IPS DF 6.9 (cell line): ENCODE measurements around the gene DCTN5.
A peak's percentile ranks its signal among the peaks of the same experiment; 100 is the strongest.

Experiments
- DNase-seq: peaks from one replicate; pipeline ENCODE4 v3.0.0-alpha.2; 2013; ENCODE audit warnings: low read depth, low spot score
- H3K27ac ChIP-seq: one replicate; pipeline ENCODE4 v1.5.1; 2013; ENCODE audit warnings: low read length, control low read depth
- H3K27me3 ChIP-seq: 2 replicates; pipeline ENCODE4 v1.6.1; 2013; ENCODE audit warnings: mild to moderate bottlenecking, low read length; ENCODE audit not compliant: control insufficient read depth, insufficient read depth
- H3K36me3 ChIP-seq: 2 replicates; pipeline ENCODE4 v1.6.1; 2013; ENCODE audit warnings: low read length; ENCODE audit not compliant: control insufficient read depth, insufficient read depth
- H3K4me1 ChIP-seq: 2 replicates; pipeline ENCODE4 v1.6.1; 2013; ENCODE audit warnings: low read length; ENCODE audit not compliant: control insufficient read depth, insufficient read depth
- H3K4me3 ChIP-seq: 2 replicates; pipeline ENCODE4 v1.5.1; 2013; ENCODE audit warnings: mild to moderate bottlenecking, low read length
- H3K9me3 ChIP-seq: 2 replicates; pipeline ENCODE4 v1.6.1; 2013; ENCODE audit warnings: low read length, inconsistent platforms; ENCODE audit not compliant: control insufficient read depth, insufficient read depth
- WGBS: extraction: QIAGEN DNeasy Blood & Tissue Kit; methylation state at CpG from one replicate; pipeline ENCODE4 v1.1.7; 2013; ENCODE audit warnings: mixed read lengths, missing lambda C conversion rate; ENCODE audit not compliant: insufficient read length, insufficient coverage; 5-methylcytosine and 5-hydroxymethylcytosine counted together

The DCTN5 gene

GRCh38 chr16:23651943-23652468 is 10.7 kb downstream of the DCTN5 start:
- WGBS = 100% methylated on average over 1 of the region's 4 CpGs
- H3K4me1 ChIP-seq = no peaks in the 10 kb centered on the region
- H3K36me3 ChIP-seq = no peaks in the 10 kb centered on the region
- no peaks in the 10 kb centered on the region for H3K9me3 ChIP-seq
- no peak overlapping the region for H3K27ac ChIP-seq
- no peak for DNase-seq
- H3K27me3 ChIP-seq = no peaks in the 10 kb centered on the region
- no peak overlapping the region for H3K4me3 ChIP-seq

GRCh38 chr16:23663918-23664317 is 22.7 kb downstream of the DCTN5 start:
- Histone ChIP-seq H3K4me1 (no peaks in the 10 kb centered on the region), H3K36me3 (peaks cover 10% of the 10 kb centered on the region), H3K27me3 (no peaks in the 10 kb centered on the region), H3K4me3 (no peak overlapping the region), H3K9me3 (no peaks in the 10 kb centered on the region), H3K27ac (no peak overlapping the region)
- DNase-seq = no peak
- no CpG with 5 or more reads among the region's 2 CpGs for WGBS

GRCh38 chr16:23666571-23667354 is 25.5 kb downstream of the DCTN5 start:
- DNase-seq = no peak
- Histone ChIP-seq H3K4me1 (no peaks in the 10 kb centered on the region), H3K9me3 (no peaks in the 10 kb centered on the region), H3K36me3 (peaks cover 10% of the 10 kb centered on the region), H3K4me3 (no peak overlapping the region), H3K27me3 (no peaks in the 10 kb centered on the region), H3K27ac (no peak overlapping the region)
- no CpG with 5 or more reads among the region's 7 CpGs for WGBS

- Histone ChIP-seq H3K4me3 (no peak overlapping the region), H3K4me1 (no peaks in the 10 kb centered on the region), H3K27ac (no peak overlapping the region), H3K36me3 (peaks cover 10% of the 10 kb centered on the region), H3K27me3 (no peaks in the 10 kb centered on the region), H3K9me3 (no peaks in the 10 kb centered on the region)
- no peak for DNase-seq
- WGBS = no CpG with 5 or more reads among the region's 6 CpGs
Measured at GRCh38 chr16:23667355-23667659, 26.0 kb downstream of the DCTN5 start.

GRCh38 chr16:23668225-23668624 is 27.0 kb downstream of the DCTN5 start:
- Histone ChIP-seq H3K27ac (no peak overlapping the region), H3K9me3 (no peaks in the 10 kb centered on the region), H3K4me1 (no peaks in the 10 kb centered on the region), H3K4me3 (no peak overlapping the region), H3K36me3 (peaks cover 8% of the 10 kb centered on the region), H3K27me3 (no peaks in the 10 kb centered on the region)
- no CpG with 5 or more reads among the region's 1 CpG for WGBS
- DNase-seq = no peak

GRCh38 chr16:23668873-23669272 is 27.6 kb downstream of the DCTN5 start:
- Histone ChIP-seq H3K9me3 (no peaks in the 10 kb centered on the region), H3K4me3 (no peak overlapping the region), H3K36me3 (peaks cover 8% of the 10 kb centered on the region), H3K4me1 (no peaks in the 10 kb centered on the region), H3K27me3 (no peaks in the 10 kb centered on the region), H3K27ac (no peak overlapping the region)
- no peak for DNase-seq
- WGBS = no CpG with 5 or more reads among the region's 4 CpGs

GRCh38 chr16:23670137-23670776 is 29.0 kb downstream of the DCTN5 start:
- H3K36me3 ChIP-seq = peaks cover 8% of the 10 kb centered on the region
- DNase-seq = no peak
- no peak overlapping the region for H3K27ac ChIP-seq
- H3K4me1 ChIP-seq = no peaks in the 10 kb centered on the region
- no peaks in the 10 kb centered on the region for H3K27me3 ChIP-seq
- no CpG with 5 or more reads among the region's 4 CpGs for WGBS
- H3K4me3 ChIP-seq = no peak overlapping the region
- H3K9me3 ChIP-seq = no peaks in the 10 kb centered on the region

- whole genome bisulfite sequencing = no CpG with 5 or more reads among the region's 8 CpGs
- H3K4me3 ChIP-seq = no peak overlapping the region
- no peaks in the 10 kb centered on the region for H3K36me3 ChIP-seq
- no peak for DNase-seq
- H3K27me3 ChIP-seq = no peaks in the 10 kb centered on the region
- H3K9me3 ChIP-seq = no peaks in the 10 kb centered on the region
- H3K4me1 ChIP-seq = no peaks in the 10 kb centered on the region
- H3K27ac ChIP-seq = no peak overlapping the region
Measured at GRCh38 chr16:23673971-23674614, 32.8 kb downstream of the DCTN5 start.

- Histone ChIP-seq H3K27ac (no peak overlapping the region), H3K27me3 (no peaks in the 10 kb centered on the region), H3K36me3 (no peaks in the 10 kb centered on the region; the same call in 1 of the 2 replicates), H3K4me3 (no peak overlapping the region), H3K9me3 (no peaks in the 10 kb centered on the region), H3K4me1 (no peaks in the 10 kb centered on the region; the same call in 1 of the 2 replicates)
- WGBS = no CpG with 5 or more reads among the region's 2 CpGs
- no peak for DNase-seq
Measured at GRCh38 chr16:23676924-23677480, 35.7 kb downstream of the DCTN5 start.

GRCh38 chr16:23678430-23679273 is 37.4 kb downstream of the DCTN5 start, which contains the start of gene PLK1:
TSS of gene PLK1 (plus strand) at chr16:23678889. CDS start at chr16:23678933, 44 bp downstream.
- no peaks in the 10 kb centered on the region; the same call in 1 of the 2 replicates for H3K4me1 ChIP-seq
- no peaks in the 10 kb centered on the region for H3K27me3 ChIP-seq
- H3K36me3 ChIP-seq = peaks cover 6% of the 10 kb centered on the region
- no peaks in the 10 kb centered on the region for H3K9me3 ChIP-seq
- no CpG with 5 or more reads among the region's 75 CpGs for WGBS
- peak; percentile 81 for DNase-seq
- peak within 1 kb of the TSS; percentile 89 for H3K4me3 ChIP-seq
- H3K27ac ChIP-seq = no peak within 1 kb of the TSS
